ENCODE data around the gene ACSM6.
"Not testable (repeated sequence)": the region's sequence is repeated elsewhere in the genome, so short reads cannot be mapped to it uniquely, and the experiment has no call there.

ACSM6 gene

DNA sequence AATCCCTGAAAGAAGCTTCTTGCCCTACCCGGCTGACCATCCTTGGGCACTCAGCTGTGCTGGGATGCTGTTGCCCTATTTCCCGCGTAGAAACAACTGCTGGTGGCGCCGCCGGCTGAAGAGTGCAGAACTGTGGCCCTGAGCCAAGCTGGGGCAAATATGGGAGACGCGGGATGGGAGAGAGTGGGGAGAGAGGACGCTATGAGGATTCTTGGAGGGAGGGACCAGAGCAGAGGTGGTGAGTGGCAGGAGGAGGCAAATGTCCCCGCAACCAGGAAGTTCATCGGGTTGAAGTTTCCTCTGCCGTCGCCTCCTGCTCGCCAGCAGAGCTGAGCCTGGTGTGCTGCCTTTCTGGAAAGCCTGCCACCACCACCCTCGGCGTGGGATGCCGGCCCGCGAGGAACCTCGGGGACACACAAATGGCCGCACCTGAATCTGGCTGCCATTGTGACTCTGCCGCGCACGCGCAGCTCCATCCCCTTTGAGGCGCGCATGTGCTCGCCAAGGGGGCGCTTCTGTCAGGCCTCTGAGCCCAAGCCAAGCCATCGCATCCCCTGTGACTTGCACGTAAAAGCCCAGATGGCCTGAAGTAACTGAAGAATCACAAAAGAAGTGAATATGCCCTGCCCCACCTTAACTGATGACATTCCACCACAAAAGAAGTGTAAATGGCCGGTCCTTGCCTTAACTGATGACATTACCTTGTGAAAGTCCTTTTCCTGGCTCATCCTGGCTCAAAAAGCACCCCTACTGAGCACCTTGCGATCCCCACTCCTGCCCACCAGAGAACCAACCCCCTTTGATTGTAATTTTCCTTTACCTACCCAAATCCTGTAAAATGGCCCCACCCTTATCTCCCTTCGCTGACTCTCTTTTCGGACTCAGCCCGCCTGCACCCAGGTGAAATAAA is 36.9 kb downstream of the ACSM6 start:
- ATAC-seq = not testable (repeated sequence)
- peak; percentile 26; the same call in 1 of the 2 replicates for TF ChIP-seq ZFP3 (CRISPR knock-in tag; IDR thresholded peaks at IDR 0.05)
- TF ChIP-seq ISL1 (CRISPR knock-in tag; IDR thresholded peaks at IDR 0.05) = 0 out of 2 replicates have a peak, but pooled peaks have one; percentile 11

DNA sequence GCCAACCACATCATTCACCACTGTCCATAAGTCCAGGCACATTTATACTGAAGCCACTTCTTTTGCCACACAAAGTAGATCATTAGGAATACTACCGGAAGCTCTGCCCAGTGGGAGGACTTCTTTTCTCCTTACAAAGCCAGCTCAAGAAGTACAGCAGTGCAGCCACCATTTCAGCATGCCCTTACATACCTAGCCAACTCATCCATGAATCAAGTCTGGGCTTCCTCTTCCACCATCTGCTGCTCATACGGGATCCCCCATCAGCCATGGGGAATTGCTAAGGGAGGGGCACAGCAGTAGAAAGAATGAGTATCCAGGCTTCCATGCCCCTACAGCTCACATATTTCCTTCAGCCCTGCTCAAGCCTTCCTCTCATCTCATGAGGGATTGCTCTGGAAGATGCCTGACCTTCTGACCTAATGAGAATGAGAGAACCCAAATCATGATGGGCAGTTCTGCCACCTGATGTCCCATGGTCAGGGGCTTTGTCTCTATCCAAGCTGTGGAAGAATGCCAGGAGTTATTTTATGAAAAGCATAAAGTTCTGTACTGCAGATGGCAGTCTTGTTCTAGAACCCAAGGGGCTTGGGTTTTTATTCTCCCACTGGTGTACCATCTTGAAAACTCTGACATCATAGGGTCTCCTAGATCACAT is 39.5 kb downstream of the ACSM6 start:
- TF ChIP-seq TCF4 (CRISPR knock-in tag; IDR thresholded peaks at IDR 0.05; ENCODE audit: borderline replicate concordance) (no peak), ZNF8 (CRISPR knock-in tag; IDR thresholded peaks at IDR 0.05) (no peak), ARNTL (CRISPR knock-in tag; IDR thresholded peaks at IDR 0.05; ENCODE audit: borderline replicate concordance, low read depth) (no peak)
- TF ChIP-seq, protein P1, sequence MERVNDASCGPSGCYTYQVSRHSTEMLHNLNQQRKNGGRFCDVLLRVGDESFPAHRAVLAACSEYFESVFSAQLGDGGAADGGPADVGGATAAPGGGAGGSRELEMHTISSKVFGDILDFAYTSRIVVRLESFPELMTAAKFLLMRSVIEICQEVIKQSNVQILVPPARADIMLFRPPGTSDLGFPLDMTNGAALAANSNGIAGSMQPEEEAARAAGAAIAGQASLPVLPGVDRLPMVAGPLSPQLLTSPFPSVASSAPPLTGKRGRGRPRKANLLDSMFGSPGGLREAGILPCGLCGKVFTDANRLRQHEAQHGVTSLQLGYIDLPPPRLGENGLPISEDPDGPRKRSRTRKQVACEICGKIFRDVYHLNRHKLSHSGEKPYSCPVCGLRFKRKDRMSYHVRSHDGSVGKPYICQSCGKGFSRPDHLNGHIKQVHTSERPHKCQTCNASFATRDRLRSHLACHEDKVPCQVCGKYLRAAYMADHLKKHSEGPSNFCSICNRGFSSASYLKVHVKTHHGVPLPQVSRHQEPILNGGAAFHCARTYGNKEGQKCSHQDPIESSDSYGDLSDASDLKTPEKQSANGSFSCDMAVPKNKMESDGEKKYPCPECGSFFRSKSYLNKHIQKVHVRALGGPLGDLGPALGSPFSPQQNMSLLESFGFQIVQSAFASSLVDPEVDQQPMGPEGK (CRISPR knock-in tag; IDR thresholded peaks at IDR 0.05; ENCODE audit: borderline replicate concordance) = no peak
- no peak for ATAC-seq

DNA sequence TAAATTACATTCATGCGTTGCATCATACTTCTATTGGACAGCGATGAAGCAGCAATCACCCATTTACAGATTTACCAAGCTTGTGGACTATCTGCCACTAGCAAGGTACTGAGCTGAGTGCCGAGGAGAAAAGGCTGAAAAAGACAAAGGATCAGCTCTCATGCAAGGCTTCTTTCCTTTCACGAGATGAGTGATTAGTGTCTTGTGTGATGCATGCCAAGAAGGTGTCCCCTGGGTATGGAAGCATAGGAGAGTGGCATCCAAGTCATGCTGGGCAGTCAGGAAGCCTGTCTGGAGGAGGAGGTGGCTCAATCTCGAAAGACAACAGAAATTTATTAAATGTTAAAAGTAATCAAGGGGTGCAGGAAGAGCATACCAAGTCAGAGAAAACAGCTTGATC is 40.9 kb downstream of the ACSM6 start:
- TF ChIP-seq, protein P2, sequence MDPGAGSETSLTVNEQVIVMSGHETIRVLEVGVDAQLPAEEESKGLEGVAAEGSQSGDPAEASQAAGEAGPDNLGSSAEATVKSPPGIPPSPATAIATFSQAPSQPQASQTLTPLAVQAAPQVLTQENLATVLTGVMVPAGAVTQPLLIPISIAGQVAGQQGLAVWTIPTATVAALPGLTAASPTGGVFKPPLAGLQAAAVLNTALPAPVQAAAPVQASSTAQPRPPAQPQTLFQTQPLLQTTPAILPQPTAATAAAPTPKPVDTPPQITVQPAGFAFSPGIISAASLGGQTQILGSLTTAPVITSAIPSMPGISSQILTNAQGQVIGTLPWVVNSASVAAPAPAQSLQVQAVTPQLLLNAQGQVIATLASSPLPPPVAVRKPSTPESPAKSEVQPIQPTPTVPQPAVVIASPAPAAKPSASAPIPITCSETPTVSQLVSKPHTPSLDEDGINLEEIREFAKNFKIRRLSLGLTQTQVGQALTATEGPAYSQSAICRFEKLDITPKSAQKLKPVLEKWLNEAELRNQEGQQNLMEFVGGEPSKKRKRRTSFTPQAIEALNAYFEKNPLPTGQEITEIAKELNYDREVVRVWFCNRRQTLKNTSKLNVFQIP (CRISPR knock-in tag; IDR thresholded peaks at IDR 0.05; ENCODE audit: borderline replicate concordance, low read depth) = no peak
- no peak for TF ChIP-seq CSDC2 (CRISPR knock-in tag; IDR thresholded peaks at IDR 0.05)
- TF ChIP-seq ISL1 (CRISPR knock-in tag; IDR thresholded peaks at IDR 0.05) = no peak
- TF ChIP-seq ZNF8 (CRISPR knock-in tag; IDR thresholded peaks at IDR 0.05) = no peak
- TF ChIP-seq ZFP3 (CRISPR knock-in tag; IDR thresholded peaks at IDR 0.05) = no peak
- TF ChIP-seq, protein P3, sequence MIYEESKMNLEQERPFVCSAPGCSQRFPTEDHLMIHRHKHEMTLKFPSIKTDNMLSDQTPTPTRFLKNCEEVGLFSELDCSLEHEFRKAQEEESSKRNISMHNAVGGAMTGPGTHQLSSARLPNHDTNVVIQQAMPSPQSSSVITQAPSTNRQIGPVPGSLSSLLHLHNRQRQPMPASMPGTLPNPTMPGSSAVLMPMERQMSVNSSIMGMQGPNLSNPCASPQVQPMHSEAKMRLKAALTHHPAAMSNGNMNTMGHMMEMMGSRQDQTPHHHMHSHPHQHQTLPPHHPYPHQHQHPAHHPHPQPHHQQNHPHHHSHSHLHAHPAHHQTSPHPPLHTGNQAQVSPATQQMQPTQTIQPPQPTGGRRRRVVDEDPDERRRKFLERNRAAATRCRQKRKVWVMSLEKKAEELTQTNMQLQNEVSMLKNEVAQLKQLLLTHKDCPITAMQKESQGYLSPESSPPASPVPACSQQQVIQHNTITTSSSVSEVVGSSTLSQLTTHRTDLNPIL (CRISPR knock-in tag; IDR thresholded peaks at IDR 0.05; ENCODE audit: low read depth) = no peak
- no peak for TF ChIP-seq ARNTL (CRISPR knock-in tag; IDR thresholded peaks at IDR 0.05; ENCODE audit: borderline replicate concordance, low read depth)
- TF ChIP-seq TCF4 (CRISPR knock-in tag; IDR thresholded peaks at IDR 0.05; ENCODE audit: borderline replicate concordance) = no peak
- TF ChIP-seq OSR1 (CRISPR knock-in tag; IDR thresholded peaks at IDR 0.05) = no peak
- no peak for TF ChIP-seq SNAI2 (CRISPR knock-in tag; IDR thresholded peaks at IDR 0.05)

DNA sequence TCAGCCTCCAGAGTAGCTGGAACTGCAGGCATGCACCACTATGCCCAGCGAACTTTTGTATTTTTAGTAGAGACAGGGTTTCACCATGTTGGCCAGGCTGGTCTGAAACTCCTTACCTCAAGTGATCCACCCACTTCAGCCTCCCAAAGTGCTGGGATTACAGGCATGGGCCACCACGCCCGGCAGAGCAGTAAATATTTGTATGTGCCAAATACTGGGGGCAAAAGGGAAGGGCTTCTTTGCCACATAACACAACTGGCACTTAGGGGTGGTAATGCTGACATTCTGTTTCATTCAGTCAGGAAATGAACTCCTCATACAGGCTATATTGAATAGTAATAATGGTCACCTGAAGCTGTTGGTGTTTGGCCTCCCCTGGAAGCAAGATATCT is 41.6 kb downstream of the ACSM6 start:
- peak; percentile 47 for ATAC-seq
- TF ChIP-seq PPARA (CRISPR knock-in tag; IDR thresholded peaks at IDR 0.05; ENCODE audit: borderline replicate concordance) = no peak
- no peak for TF ChIP-seq ZNF565 (CRISPR knock-in tag; conservative IDR thresholded peaks at IDR 0.05; ENCODE audit: low read depth)
- no peak for TF ChIP-seq SNAI2 (CRISPR knock-in tag; IDR thresholded peaks at IDR 0.05)
- no peak for TF ChIP-seq ESRRG (CRISPR knock-in tag; IDR thresholded peaks at IDR 0.05)
- TF ChIP-seq, protein P4, sequence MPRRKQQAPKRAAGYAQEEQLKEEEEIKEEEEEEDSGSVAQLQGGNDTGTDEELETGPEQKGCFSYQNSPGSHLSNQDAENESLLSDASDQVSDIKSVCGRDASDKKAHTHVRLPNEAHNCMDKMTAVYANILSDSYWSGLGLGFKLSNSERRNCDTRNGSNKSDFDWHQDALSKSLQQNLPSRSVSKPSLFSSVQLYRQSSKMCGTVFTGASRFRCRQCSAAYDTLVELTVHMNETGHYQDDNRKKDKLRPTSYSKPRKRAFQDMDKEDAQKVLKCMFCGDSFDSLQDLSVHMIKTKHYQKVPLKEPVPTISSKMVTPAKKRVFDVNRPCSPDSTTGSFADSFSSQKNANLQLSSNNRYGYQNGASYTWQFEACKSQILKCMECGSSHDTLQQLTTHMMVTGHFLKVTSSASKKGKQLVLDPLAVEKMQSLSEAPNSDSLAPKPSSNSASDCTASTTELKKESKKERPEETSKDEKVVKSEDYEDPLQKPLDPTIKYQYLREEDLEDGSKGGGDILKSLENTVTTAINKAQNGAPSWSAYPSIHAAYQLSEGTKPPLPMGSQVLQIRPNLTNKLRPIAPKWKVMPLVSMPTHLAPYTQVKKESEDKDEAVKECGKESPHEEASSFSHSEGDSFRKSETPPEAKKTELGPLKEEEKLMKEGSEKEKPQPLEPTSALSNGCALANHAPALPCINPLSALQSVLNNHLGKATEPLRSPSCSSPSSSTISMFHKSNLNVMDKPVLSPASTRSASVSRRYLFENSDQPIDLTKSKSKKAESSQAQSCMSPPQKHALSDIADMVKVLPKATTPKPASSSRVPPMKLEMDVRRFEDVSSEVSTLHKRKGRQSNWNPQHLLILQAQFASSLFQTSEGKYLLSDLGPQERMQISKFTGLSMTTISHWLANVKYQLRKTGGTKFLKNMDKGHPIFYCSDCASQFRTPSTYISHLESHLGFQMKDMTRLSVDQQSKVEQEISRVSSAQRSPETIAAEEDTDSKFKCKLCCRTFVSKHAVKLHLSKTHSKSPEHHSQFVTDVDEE (CRISPR knock-in tag; IDR thresholded peaks at IDR 0.05) = no peak
- TF ChIP-seq CSDC2 (CRISPR knock-in tag; IDR thresholded peaks at IDR 0.05) = no peak
- TF ChIP-seq OSR1 (CRISPR knock-in tag; IDR thresholded peaks at IDR 0.05) = no peak
- TF ChIP-seq, protein P3 (CRISPR knock-in tag; IDR thresholded peaks at IDR 0.05; ENCODE audit: low read depth) = no peak
- TF ChIP-seq ZFP30 (CRISPR knock-in tag; IDR thresholded peaks at IDR 0.05) = no peak
- no peak for TF ChIP-seq TOX (CRISPR knock-in tag; IDR thresholded peaks at IDR 0.05; ENCODE audit: borderline replicate concordance)
- no peak for TF ChIP-seq ZNF8 (CRISPR knock-in tag; IDR thresholded peaks at IDR 0.05)
- TF ChIP-seq ZC3H10 (CRISPR knock-in tag; IDR thresholded peaks at IDR 0.05) = no peak
- TF ChIP-seq, protein P1 (CRISPR knock-in tag; IDR thresholded peaks at IDR 0.05; ENCODE audit: borderline replicate concordance) = no peak
- TF ChIP-seq ISL1 (CRISPR knock-in tag; IDR thresholded peaks at IDR 0.05) = no peak
- no peak for TF ChIP-seq ARNTL (CRISPR knock-in tag; IDR thresholded peaks at IDR 0.05; ENCODE audit: borderline replicate concordance, low read depth)
- no peak for TF ChIP-seq BACH2 (CRISPR knock-in tag; IDR thresholded peaks at IDR 0.05; ENCODE audit: borderline replicate concordance)
- TF ChIP-seq, protein P2 (CRISPR knock-in tag; IDR thresholded peaks at IDR 0.05; ENCODE audit: borderline replicate concordance, low read depth) = no peak
- no peak for TF ChIP-seq TCF4 (CRISPR knock-in tag; IDR thresholded peaks at IDR 0.05; ENCODE audit: borderline replicate concordance)

More for the DNA sequence above, 40.9 kb downstream of the ACSM6 start:
- no peak for ATAC-seq
